Femur (tissue), 1 donor: ENCODE results near the gene ENTR1.

Experiments
- DNase-seq: peaks from one replicate; pipeline ENCODE4 v3.0.0-alpha.2; 2017

ENTR1 gene

GRCh38 chr9:136410500-136411287 lies at the start of gene ENTR1, which contains the start of gene PMPCA:
Gene ENTR1, minus strand, starts transcription at chr9:136410614. Its CDS starts 217 bp downstream, at chr9:136410397.
Gene PMPCA, plus strand, starts transcription at chr9:136410658. Its CDS starts 11 bp downstream, at chr9:136410669.
- DNase-seq: peak; percentile 95

GRCh38 chr9:136459425-136459824 lies 49.0 kb upstream of the ENTR1 start:
- DNase-seq: no peak

GRCh38 chr9:136457326-136457725 lies 46.9 kb upstream of the ENTR1 start:
- DNase-seq: no peak

GRCh38 chr9:136456258-136456657 lies 45.8 kb upstream of the ENTR1 start:
- DNase-seq: no peak

GRCh38 chr9:136455043-136456002 lies 44.9 kb upstream of the ENTR1 start:
- DNase-seq: no peak

GRCh38 chr9:136454026-136454796 lies 43.8 kb upstream of the ENTR1 start:
- no peak for DNase-seq

- no peak for DNase-seq
These were observed 42.9 kb upstream of the ENTR1 start for GRCh38 chr9:136453326-136453725.

- DNase-seq: no peak
These were observed 40.9 kb upstream of the ENTR1 start for GRCh38 chr9:136451221-136451877.

GRCh38 chr9:136448655-136449054 lies 38.2 kb upstream of the ENTR1 start:
- no peak for DNase-seq

GRCh38 chr9:136447173-136447778 lies 36.9 kb upstream of the ENTR1 start:
- no peak for DNase-seq

- DNase-seq: no peak
These were observed 35.4 kb upstream of the ENTR1 start for GRCh38 chr9:136445799-136446198.

GRCh38 chr9:136444102-136444501 lies 33.7 kb upstream of the ENTR1 start:
- DNase-seq: no peak

- DNase-seq: no peak
These were observed 33.3 kb upstream of the ENTR1 start for GRCh38 chr9:136443687-136444086.

- DNase-seq: no peak
These were observed 32.7 kb upstream of the ENTR1 start for GRCh38 chr9:136443087-136443486.

- no peak for DNase-seq
These were observed 31.9 kb upstream of the ENTR1 start for GRCh38 chr9:136442265-136442664.

- DNase-seq: no peak
These were observed 31.3 kb upstream of the ENTR1 start for GRCh38 chr9:136441681-136442245.

GRCh38 chr9:136441191-136441680 lies 30.8 kb upstream of the ENTR1 start:
- no peak for DNase-seq

GRCh38 chr9:136439481-136440408 lies 29.3 kb upstream of the ENTR1 start, which contains the start of gene INPP5E:
Gene INPP5E, minus strand, starts transcription at chr9:136439845. Its CDS starts 426 bp downstream, at chr9:136439419.
- peak; percentile 84 for DNase-seq

- peak; percentile 48 for DNase-seq
These were observed 28.4 kb upstream of the ENTR1 start for GRCh38 chr9:136438548-136439480.
